ENCODE data around the gene RNF215.
"Not testable (repeated sequence)": the region's sequence is repeated elsewhere in the genome, so short reads cannot be mapped to it uniquely, and the experiment has no call there.

The RNF215 gene

GRCh38 chr22:30402766-30403104 lies 15.5 kb upstream of the RNF215 start:
- not testable (repeated sequence) for H3K27me3 ChIP-seq (ENCODE audit: low read depth, low read length); H3K27ac ChIP-seq (ENCODE audit: low read length); H3K9me3 ChIP-seq (ENCODE audit: control insufficient read depth in 1 of 2, low read length in 2 of 2); H3K4me3 ChIP-seq (ENCODE audit: low read depth in 1 of 2, low read length in 2 of 2); H3K4me1 ChIP-seq (ENCODE audit: control insufficient read depth in 1 of 2, insufficient read depth in 2 of 2, low read length in 2 of 2)
- H3K36me3 ChIP-seq (ENCODE audit: control insufficient read depth in 1 of 2, insufficient read depth in 2 of 2, low read length in 2 of 2), result peaks cover 6 to 10% of the 10 kb centered on the region in 2 donors

GRCh38 chr22:30402028-30402765 lies 15.0 kb upstream of the RNF215 start:
- Histone ChIP-seq H3K27me3 (ENCODE audit: low read depth, low read length) (peaks cover 5% of the 10 kb centered on the region), H3K4me3 (ENCODE audit: low read depth in 1 of 2, low read length in 2 of 2) (no peak overlapping the region), H3K9me3 (ENCODE audit: control insufficient read depth in 1 of 2, low read length in 2 of 2) (no peaks in the 10 kb centered on the region), H3K27ac (ENCODE audit: low read length) (no peak overlapping the region), H3K4me1 (ENCODE audit: control insufficient read depth in 1 of 2, insufficient read depth in 2 of 2, low read length in 2 of 2) (peaks cover 0 to 5% of the 10 kb centered on the region in 2 donors), H3K36me3 (ENCODE audit: control insufficient read depth in 1 of 2, insufficient read depth in 2 of 2, low read length in 2 of 2) (peaks cover 4 to 8% of the 10 kb centered on the region in 2 donors)

GRCh38 chr22:30401024-30401423 lies 13.8 kb upstream of the RNF215 start:
- not testable (repeated sequence) for H3K9me3 ChIP-seq (ENCODE audit: control insufficient read depth in 1 of 2, low read length in 2 of 2); H3K27ac ChIP-seq (ENCODE audit: low read length); H3K27me3 ChIP-seq (ENCODE audit: low read depth, low read length); H3K4me3 ChIP-seq (ENCODE audit: low read depth in 1 of 2, low read length in 2 of 2); H3K36me3 ChIP-seq (ENCODE audit: control insufficient read depth in 1 of 2, insufficient read depth in 2 of 2, low read length in 2 of 2)
- H3K4me1 ChIP-seq (ENCODE audit: control insufficient read depth in 1 of 2, insufficient read depth in 2 of 2, low read length in 2 of 2), result peaks cover 3 to 15% of the 10 kb centered on the region in 2 donors

- H3K27me3 ChIP-seq (ENCODE audit: low read depth, low read length), result peaks cover 7% of the 10 kb centered on the region
- H3K4me1 ChIP-seq (ENCODE audit: control insufficient read depth in 1 of 2, insufficient read depth in 2 of 2, low read length in 2 of 2), result peaks cover 3 to 15% of the 10 kb centered on the region in 2 donors
- H3K9me3 ChIP-seq (ENCODE audit: control insufficient read depth in 1 of 2, low read length in 2 of 2), result no peaks in the 10 kb centered on the region
- H3K36me3 ChIP-seq (ENCODE audit: control insufficient read depth in 1 of 2, insufficient read depth in 2 of 2, low read length in 2 of 2), result no peaks in the 10 kb centered on the region
- H3K27ac ChIP-seq (ENCODE audit: low read length), result no peak overlapping the region
- no peak overlapping the region for H3K4me3 ChIP-seq (ENCODE audit: low read depth in 1 of 2, low read length in 2 of 2)
Observed at GRCh38 chr22:30400159-30400558, 12.9 kb upstream of the RNF215 start.

GRCh38 chr22:30399718-30400117 lies 12.5 kb upstream of the RNF215 start:
- Histone ChIP-seq H3K27ac (ENCODE audit: low read length) (no peak overlapping the region), H3K27me3 (ENCODE audit: low read depth, low read length) (peaks cover 7% of the 10 kb centered on the region), H3K9me3 (ENCODE audit: control insufficient read depth in 1 of 2, low read length in 2 of 2) (no peaks in the 10 kb centered on the region), H3K4me1 (ENCODE audit: control insufficient read depth in 1 of 2, insufficient read depth in 2 of 2, low read length in 2 of 2) (peaks cover 3 to 15% of the 10 kb centered on the region in 2 donors), H3K4me3 (ENCODE audit: low read depth in 1 of 2, low read length in 2 of 2) (no peak overlapping the region), H3K36me3 (ENCODE audit: control insufficient read depth in 1 of 2, insufficient read depth in 2 of 2, low read length in 2 of 2) (no peaks in the 10 kb centered on the region)

GRCh38 chr22:30398685-30399680 lies 11.8 kb upstream of the RNF215 start:
- Histone ChIP-seq H3K4me1 (ENCODE audit: control insufficient read depth in 1 of 2, insufficient read depth in 2 of 2, low read length in 2 of 2) (peaks cover 3 to 15% of the 10 kb centered on the region in 2 donors), H3K9me3 (ENCODE audit: control insufficient read depth in 1 of 2, low read length in 2 of 2) (no peaks in the 10 kb centered on the region), H3K27me3 (ENCODE audit: low read depth, low read length) (peaks cover 7% of the 10 kb centered on the region), H3K4me3 (ENCODE audit: low read depth in 1 of 2, low read length in 2 of 2) (no peak overlapping the region), H3K27ac (ENCODE audit: low read length) (no peak overlapping the region), H3K36me3 (ENCODE audit: control insufficient read depth in 1 of 2, insufficient read depth in 2 of 2, low read length in 2 of 2) (no peaks in the 10 kb centered on the region)

GRCh38 chr22:30397656-30398635 lies 10.7 kb upstream of the RNF215 start:
- Histone ChIP-seq H3K27me3 (ENCODE audit: low read depth, low read length) (peaks cover 7% of the 10 kb centered on the region), H3K36me3 (ENCODE audit: control insufficient read depth in 1 of 2, insufficient read depth in 2 of 2, low read length in 2 of 2) (no peaks in the 10 kb centered on the region), H3K27ac (ENCODE audit: low read length) (peak overlapping the region; percentile 14), H3K4me1 (ENCODE audit: control insufficient read depth in 1 of 2, insufficient read depth in 2 of 2, low read length in 2 of 2) (peaks cover 3 to 15% of the 10 kb centered on the region in 2 donors), H3K4me3 (ENCODE audit: low read depth in 1 of 2, low read length in 2 of 2) (peak overlapping the region; percentile 62 to 64), H3K9me3 (ENCODE audit: control insufficient read depth in 1 of 2, low read length in 2 of 2) (no peaks in the 10 kb centered on the region)

- peak within 1 kb of the TSS; percentile 14 for H3K27ac ChIP-seq (ENCODE audit: low read length)
- peaks cover 3 to 15% of the 10 kb centered on the region in 2 donors for H3K4me1 ChIP-seq (ENCODE audit: control insufficient read depth in 1 of 2, insufficient read depth in 2 of 2, low read length in 2 of 2)
- peaks cover 7% of the 10 kb centered on the region for H3K27me3 ChIP-seq (ENCODE audit: low read depth, low read length)
- peak within 1 kb of the TSS; percentile 62 to 64 for H3K4me3 ChIP-seq (ENCODE audit: low read depth in 1 of 2, low read length in 2 of 2)
- H3K36me3 ChIP-seq (ENCODE audit: control insufficient read depth in 1 of 2, insufficient read depth in 2 of 2, low read length in 2 of 2), result no peaks in the 10 kb centered on the region
- H3K9me3 ChIP-seq (ENCODE audit: control insufficient read depth in 1 of 2, low read length in 2 of 2), result no peaks in the 10 kb centered on the region
Observed at GRCh38 chr22:30396871-30397655, 9.9 kb upstream of the RNF215 start, which contains the start of gene SEC14L2. Gene SEC14L2, plus strand, starts transcription at chr22:30397018. Its CDS starts 99 bp downstream, at chr22:30397117.

- H3K9me3 ChIP-seq (ENCODE audit: control insufficient read depth in 1 of 2, low read length in 2 of 2), result no peaks in the 10 kb centered on the region
- H3K4me3 ChIP-seq (ENCODE audit: low read depth in 1 of 2, low read length in 2 of 2), result no peak overlapping the region
- peaks cover 3 to 15% of the 10 kb centered on the region in 2 donors for H3K4me1 ChIP-seq (ENCODE audit: control insufficient read depth in 1 of 2, insufficient read depth in 2 of 2, low read length in 2 of 2)
- H3K27ac ChIP-seq (ENCODE audit: low read length), result no peak overlapping the region
- H3K27me3 ChIP-seq (ENCODE audit: low read depth, low read length), result peaks cover 7% of the 10 kb centered on the region
- no peaks in the 10 kb centered on the region for H3K36me3 ChIP-seq (ENCODE audit: control insufficient read depth in 1 of 2, insufficient read depth in 2 of 2, low read length in 2 of 2)
Observed at GRCh38 chr22:30393885-30394284, 6.7 kb upstream of the RNF215 start.

- no peaks in the 10 kb centered on the region for H3K9me3 ChIP-seq (ENCODE audit: control insufficient read depth in 1 of 2, low read length in 2 of 2)
- H3K4me3 ChIP-seq (ENCODE audit: low read depth in 1 of 2, low read length in 2 of 2), result no peak overlapping the region
- H3K27me3 ChIP-seq (ENCODE audit: low read depth, low read length), result peaks cover 7% of the 10 kb centered on the region
- H3K27ac ChIP-seq (ENCODE audit: low read length), result no peak overlapping the region
- H3K36me3 ChIP-seq (ENCODE audit: control insufficient read depth in 1 of 2, insufficient read depth in 2 of 2, low read length in 2 of 2), result no peaks in the 10 kb centered on the region
- H3K4me1 ChIP-seq (ENCODE audit: control insufficient read depth in 1 of 2, insufficient read depth in 2 of 2, low read length in 2 of 2), result peaks cover 3 to 15% of the 10 kb centered on the region in 2 donors
Observed at GRCh38 chr22:30393322-30393680, 6.1 kb upstream of the RNF215 start.

Data from muscle layer of duodenum (tissue), 2 donors.